OCI-LY7 (cell line): ENCODE measurements around the gene FASTKD2. TPM values are rescaled to one million over a fixed set of nuclear protein-coding genes. Genes with fewer than 3 reads are reported as not detected.

Experiments
- BruUV-seq: library from RNA; stranded (reverse); fragments of 400-500 nt; replicated peaks from 2 replicates; lab custom pipeline; 2021; lab: Mats Ljungman, UMichigan
- CTCF ChIA-PET: fragments of 300-600 bp; sonication (Branson Sonifier 250); formaldehyde crosslinking; loops from one replicate; lab custom pipeline; 2022; ENCODE audit warnings: antibody characterized with exemption; ENCODE audit not compliant: unreplicated experiment; lab: Charles Lee
- POLR2A ChIA-PET: fragments of 300-600 bp; sonication (Branson Sonifier 250); formaldehyde crosslinking; loops from one replicate; lab custom pipeline; 2022; ENCODE audit warnings: antibody characterized with exemption; lab: Charles Lee
- DNase-seq: peaks from one replicate; pipeline ENCODE4 v3.0.0-alpha.2; 2015; ENCODE audit warnings: low spot score
- H2AFZ ChIP-seq: fragments of 200-600 bp; sonication (generic), shearing (Covaris generic); 2 replicates; pipeline ENCODE4 v1.6.1; 2014; ENCODE audit warnings: mild to moderate bottlenecking, antibody characterized with exemption, low read length, moderate library complexity
- H3K27ac ChIP-seq: fragments of 200-600 bp; sonication (generic); 2 replicates; pipeline ENCODE4 v1.5.1; 2014; ENCODE audit warnings: mixed run types, low read depth, mild to moderate bottlenecking, moderate library complexity, low read length, inconsistent platforms; ENCODE audit not compliant: poor library complexity, severe bottlenecking
- H3K36me3 ChIP-seq: fragments of 200-600 bp; sonication (generic); 2 replicates; pipeline ENCODE4 v1.6.1; 2014; ENCODE audit warnings: mild to moderate bottlenecking, antibody characterized with exemption, low read length, moderate library complexity, mixed read lengths; ENCODE audit not compliant: insufficient read depth
- H3K4me1 ChIP-seq: fragments of 200-600 bp; sonication (generic); 2 replicates; pipeline ENCODE4 v1.5.1; 2014; ENCODE audit warnings: mild to moderate bottlenecking, low read length; ENCODE audit not compliant: insufficient read depth, poor library complexity, severe bottlenecking
- H3K4me2 ChIP-seq: fragments of 200-600 bp; sonication (generic); 2 replicates; pipeline ENCODE4 v1.6.1; 2014; ENCODE audit warnings: mild to moderate bottlenecking, low read length
- H3K4me3 ChIP-seq: fragments of 200-600 bp; sonication (generic); 2 replicates; pipeline ENCODE4 v1.5.1; 2014; ENCODE audit warnings: mild to moderate bottlenecking, low read depth, low read length; ENCODE audit not compliant: poor library complexity, severe bottlenecking
- H3K79me2 ChIP-seq: fragments of 200-600 bp; sonication (generic); 2 replicates; pipeline ENCODE4 v1.6.1; 2016; ENCODE audit warnings: low read depth, mild to moderate bottlenecking, low read length, moderate library complexity, mixed read lengths; ENCODE audit not compliant: insufficient read depth
- H3K9me2 ChIP-seq: fragments of 200-600 bp; sonication (generic); 2 replicates; pipeline ENCODE4 v1.6.1; 2016; ENCODE audit warnings: mild to moderate bottlenecking, low read length, mixed read lengths; ENCODE audit not compliant: insufficient read depth
- H3K9me3 ChIP-seq: fragments of 200-600 bp; sonication (generic); 2 replicates; pipeline ENCODE4 v1.6.1; 2014; ENCODE audit warnings: mild to moderate bottlenecking, mixed run types, low read length, mixed read lengths
- H4K20me1 ChIP-seq: fragments of 200-600 bp; sonication (generic); 2 replicates; pipeline ENCODE4 v1.6.1; 2014; ENCODE audit warnings: mild to moderate bottlenecking, antibody characterized with exemption, low read length, moderate library complexity, mixed read lengths; ENCODE audit not compliant: insufficient read depth
- CTCF ChIP-seq: fragments of 200-600 bp; sonication (generic); conservative IDR thresholded peaks from 2 replicates; pipeline ENCODE4 v1.5.1; 2014; ENCODE audit warnings: mild to moderate bottlenecking, antibody characterized with exemption, low read length, moderate library complexity, mixed read lengths
- EZH2phosphoT487 ChIP-seq: fragments of 200-600 bp; sonication (generic); IDR thresholded peaks from 2 replicates; pipeline ENCODE4 v1.6.1; 2018; ENCODE audit warnings: low read depth, borderline replicate concordance, mild to moderate bottlenecking, mixed run types, antibody characterized with exemption, low read length, moderate library complexity, mixed read lengths
- intact Hi-C: fragments of 100-400 bp; cut with micrococcal nuclease; formaldehyde crosslinking; loops from one replicate; pipeline ENCODE4 v1.10.0; 2022; ENCODE audit not compliant: unreplicated experiment
- total RNA-seq, 2 experiments: library from RNA; depleted of rRNA in 1 of 2; stranded (reverse); fragments of >200 nt in 1 of 2; shearing (Covaris generic) in 1 of 2; gene quantifications; 2 replicates each; pipeline ENCODE4 v1.2.3, GENCODE V29; 2014 to 2022

FASTKD2 gene
- total RNA-seq, 2 experiments from 2014 or later, result 17.0 to 20.9 TPM

GRCh38 chr2:206733341-206733740 lies 32.1 kb upstream of the FASTKD2 start:
- POLR2A ChIA-PET, result no interaction called here
- intact Hi-C loops, result no loop called here

GRCh38 chr2:206736935-206737334 lies 28.5 kb upstream of the FASTKD2 start:
- Histone ChIP-seq H3K4me3 (no peak overlapping the region), H3K4me1 (no peaks in the 10 kb centered on the region), H3K79me2 (no peaks in the 10 kb centered on the region), H3K9me3 (no peaks in the 10 kb centered on the region), H3K27ac (no peak overlapping the region), H3K4me2 (no peak overlapping the region), H2AFZ (no peak overlapping the region), H4K20me1 (no peaks in the 10 kb centered on the region), H3K36me3 (no peaks in the 10 kb centered on the region), H3K9me2 (no peaks in the 10 kb centered on the region)
- TF ChIP-seq EZH2phosphoT487 (no peak), CTCF (no peak)
- no TSS peak for BruUV-seq
- ChIA-PET CTCF (no interaction called here), POLR2A (no interaction called here)
- no peak for DNase-seq
- intact Hi-C loops, result no loop called here

More at GRCh38 chr2:206733341-206733740, 32.1 kb upstream of the FASTKD2 start:
- H2AFZ ChIP-seq, result no peak overlapping the region
- no peaks in the 10 kb centered on the region for H3K9me2 ChIP-seq
- TF ChIP-seq EZH2phosphoT487, result no peak
- no peak for TF ChIP-seq CTCF
- no peak overlapping the region for H3K27ac ChIP-seq
- H4K20me1 ChIP-seq, result no peaks in the 10 kb centered on the region
- no peak overlapping the region for H3K4me3 ChIP-seq
- CTCF ChIA-PET, result no interaction called here
- H3K36me3 ChIP-seq, result no peaks in the 10 kb centered on the region
- no peaks in the 10 kb centered on the region for H3K9me3 ChIP-seq
- BruUV-seq, result no TSS peak
- H3K4me2 ChIP-seq, result no peak overlapping the region
- H3K79me2 ChIP-seq, result no peaks in the 10 kb centered on the region
- no peaks in the 10 kb centered on the region for H3K4me1 ChIP-seq
- no peak for DNase-seq

- DNase-seq, result no peak
- ChIA-PET CTCF (no interaction called here), POLR2A (interaction anchor here (1.6 kb wide), 1 partner anchor 43 kb away, joined by 4 read pairs; no protein-coding TSS in a partner anchor)
- Histone ChIP-seq H3K9me2 (no peaks in the 10 kb centered on the region), H2AFZ (no peak overlapping the region), H3K4me3 (no peak overlapping the region), H3K27ac (no peak overlapping the region), H3K79me2 (no peaks in the 10 kb centered on the region), H3K36me3 (no peaks in the 10 kb centered on the region), H4K20me1 (no peaks in the 10 kb centered on the region), H3K9me3 (no peaks in the 10 kb centered on the region), H3K4me2 (no peak overlapping the region), H3K4me1 (no peaks in the 10 kb centered on the region)
- TF ChIP-seq CTCF (no peak), EZH2phosphoT487 (no peak)
- intact Hi-C loops, result no loop called here
- no TSS peak for BruUV-seq
Measured at GRCh38 chr2:206739271-206739670, 26.1 kb upstream of the FASTKD2 start.
